ENCODE results near the gene ITGA1.

Gene ITGA1

DNA sequence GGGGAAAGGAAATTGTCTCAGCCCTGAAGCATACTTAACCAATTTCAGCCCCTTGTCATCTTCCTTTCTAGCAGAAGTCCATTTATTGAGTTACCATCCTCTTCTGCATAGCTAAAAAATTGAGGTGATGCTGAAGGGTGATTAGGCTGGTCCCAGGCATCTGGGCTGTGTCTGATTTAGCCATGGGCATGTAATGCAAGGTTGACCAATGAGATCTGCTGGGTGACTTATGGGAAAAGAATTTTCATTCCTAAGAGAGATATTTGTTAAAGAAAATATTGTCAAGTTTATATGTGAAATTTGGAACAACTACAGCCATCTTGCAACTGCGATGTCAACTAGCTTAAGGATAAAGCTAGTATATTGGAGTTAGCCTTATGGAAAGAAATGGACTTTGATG lies 206.6 kb downstream of the ITGA1 start:
- DNase-seq (ENCODE audit: low read depth, low spot score): no peak

DNA sequence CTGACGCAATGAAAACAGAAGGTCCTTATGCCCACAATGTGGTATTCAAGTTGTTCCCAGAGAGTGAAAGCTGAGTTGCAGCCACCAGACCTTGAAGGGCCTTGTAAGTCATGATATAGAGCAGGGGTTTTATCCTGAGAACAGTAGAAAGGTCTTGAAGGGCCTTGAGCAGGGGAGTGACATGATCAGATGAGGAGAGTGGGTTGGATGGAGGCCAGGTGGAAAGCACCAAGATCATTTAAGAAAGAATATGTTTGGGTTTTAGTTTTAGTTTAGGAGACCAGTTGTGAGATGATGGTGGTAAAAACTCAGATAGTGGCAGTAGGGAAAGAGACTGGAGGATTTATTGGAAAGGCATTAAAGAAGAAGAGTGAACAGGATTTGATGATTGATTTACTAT lies 207.4 kb downstream of the ITGA1 start:
- DNase-seq (ENCODE audit: low read depth, low spot score): no peak

DNA sequence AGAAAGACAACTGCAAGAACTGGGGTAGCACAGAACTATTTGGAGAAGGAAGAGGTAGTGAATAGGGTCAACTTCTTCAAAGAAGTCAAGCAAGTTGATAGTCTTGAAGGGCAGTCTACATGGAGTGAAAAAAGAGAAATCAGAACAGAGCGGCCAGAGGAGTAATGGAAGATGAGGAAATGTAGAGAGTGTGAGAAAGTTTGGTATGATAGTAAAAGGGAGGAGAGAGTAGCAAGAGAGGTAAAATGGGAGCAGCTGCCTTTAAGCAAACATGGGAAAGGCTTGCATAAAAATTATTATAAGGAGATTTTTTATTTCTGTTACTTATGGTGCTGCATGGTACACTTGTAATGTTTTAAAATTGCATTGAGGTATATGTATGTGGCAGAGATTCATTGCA lies 208.2 kb downstream of the ITGA1 start:
- no peak for DNase-seq (ENCODE audit: low read depth, low spot score)

DNA sequence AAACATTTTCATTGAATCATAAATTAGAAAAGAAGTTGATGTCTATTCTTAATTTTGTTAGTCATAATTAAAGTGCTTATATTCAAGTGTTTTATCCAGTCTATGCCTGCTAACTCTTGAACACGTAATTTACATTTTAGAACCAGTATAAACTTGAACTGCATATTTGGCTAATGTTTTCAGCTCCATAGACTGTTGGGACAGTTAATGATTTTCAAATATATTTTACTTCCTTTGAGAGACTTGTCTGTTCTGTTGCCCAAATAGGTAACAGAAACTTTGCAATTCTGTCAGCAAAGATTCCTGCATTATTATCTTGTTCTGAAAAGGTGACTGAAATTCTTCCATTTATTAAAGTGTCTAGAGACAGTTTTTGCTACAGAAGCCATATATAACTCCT lies 209.3 kb downstream of the ITGA1 start:
- DNase-seq (ENCODE audit: low read depth, low spot score): no peak

DNA sequence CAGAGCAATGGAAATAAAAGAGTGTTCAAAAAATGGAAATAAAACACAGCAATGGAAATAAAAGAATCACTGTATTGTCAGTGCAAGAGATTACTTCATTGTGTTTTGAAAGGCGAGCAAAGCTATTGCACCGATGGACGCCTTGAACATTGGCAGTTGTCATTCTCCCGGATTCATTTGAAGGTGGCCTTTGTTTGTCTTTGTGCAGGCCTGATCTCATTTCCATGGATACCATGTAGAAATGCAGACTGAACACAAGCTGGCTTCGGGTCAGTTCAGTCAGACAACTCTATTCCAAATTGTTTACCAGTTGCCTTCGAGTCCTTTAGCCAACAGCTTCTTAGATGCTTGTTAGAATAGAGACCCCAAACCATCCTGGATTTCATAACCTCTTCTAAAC lies 209.7 kb downstream of the ITGA1 start:
- DNase-seq (ENCODE audit: low read depth, low spot score): peak; percentile 45

DNA sequence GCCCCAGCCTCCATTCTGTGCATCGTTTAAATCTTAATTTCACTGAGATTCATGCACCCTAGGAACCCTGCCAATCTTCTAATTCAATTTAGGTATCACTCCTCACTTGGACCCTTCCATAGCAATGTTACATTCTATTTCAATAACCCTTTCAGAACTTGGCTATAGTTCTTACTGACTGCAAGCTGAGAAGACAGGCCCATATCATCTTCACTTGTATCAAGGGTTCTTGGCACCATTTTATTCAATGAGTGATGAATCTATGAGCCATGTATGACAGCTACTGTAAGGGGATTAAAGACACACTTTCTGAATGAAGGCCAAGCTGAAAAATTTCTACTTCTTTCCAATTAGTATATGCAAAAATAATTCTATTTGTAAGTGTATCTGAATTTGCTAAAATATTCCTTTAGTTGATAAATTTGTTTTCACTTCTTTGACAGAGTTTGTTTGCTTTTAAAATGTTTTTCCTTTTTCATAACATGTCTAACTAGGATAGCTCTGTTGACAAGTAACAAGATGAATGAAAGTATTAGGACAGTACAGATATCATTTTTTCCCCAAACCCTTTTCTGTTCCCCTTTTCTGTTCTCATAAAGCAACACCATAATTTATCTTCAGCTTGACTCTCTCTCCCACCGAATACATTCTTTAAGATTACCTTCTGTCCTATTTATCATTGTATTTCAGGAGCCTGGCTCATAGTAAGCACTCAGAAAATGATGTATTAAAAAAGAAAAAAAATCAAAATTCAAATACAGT lies 211.0 kb downstream of the ITGA1 start:
- DNase-seq (ENCODE audit: low read depth, low spot score): no peak

DNA sequence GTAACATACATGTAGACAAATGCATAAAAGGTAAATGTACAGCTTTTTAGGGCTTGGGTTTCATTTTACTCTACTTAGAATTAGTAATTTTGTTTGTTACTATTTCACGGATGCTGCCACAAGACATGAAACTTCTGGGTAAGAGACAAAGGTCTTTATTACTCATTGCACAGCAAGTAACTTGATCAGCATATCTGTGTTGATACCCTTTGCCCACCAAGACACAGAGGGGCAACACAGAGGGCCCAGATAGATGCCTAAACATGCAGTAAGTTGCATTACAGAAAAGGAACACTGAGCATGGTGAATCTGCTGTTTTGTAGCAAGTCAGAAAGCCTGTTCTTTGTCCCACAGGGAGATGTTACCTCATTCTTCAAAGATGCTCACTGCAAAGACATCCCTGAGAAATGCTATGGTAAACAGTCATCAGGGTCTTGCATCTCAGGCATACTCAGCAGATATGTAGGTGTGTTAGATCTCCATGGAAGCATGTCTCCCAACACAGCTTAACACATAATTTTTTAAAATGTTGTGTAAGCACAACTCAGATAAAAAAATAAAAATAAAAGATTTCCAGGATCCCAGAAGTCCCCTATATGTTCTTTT lies 211.7 kb downstream of the ITGA1 start:
- no peak for DNase-seq (ENCODE audit: low read depth, low spot score)

DNA sequence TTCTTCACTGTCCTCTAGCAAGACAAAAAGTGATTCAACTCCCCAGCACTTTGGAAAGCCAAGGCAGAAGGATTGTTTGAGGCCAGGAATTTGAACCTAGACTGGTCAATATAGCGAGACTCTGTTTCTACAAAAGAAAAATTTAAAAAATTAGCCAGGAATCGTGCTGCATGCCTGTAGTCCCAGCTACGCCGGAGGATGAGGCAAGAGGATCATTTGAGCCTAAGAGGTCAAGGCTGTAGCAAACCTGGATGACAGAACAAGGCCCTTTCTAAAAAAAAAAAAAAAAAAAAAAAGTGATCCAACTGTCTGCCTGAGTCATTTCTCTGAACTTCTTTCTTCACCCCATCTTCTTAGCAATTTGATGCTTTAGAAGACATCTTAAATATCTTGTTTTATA lies 213.8 kb downstream of the ITGA1 start:
- DNase-seq (ENCODE audit: low read depth, low spot score): no peak

DNA sequence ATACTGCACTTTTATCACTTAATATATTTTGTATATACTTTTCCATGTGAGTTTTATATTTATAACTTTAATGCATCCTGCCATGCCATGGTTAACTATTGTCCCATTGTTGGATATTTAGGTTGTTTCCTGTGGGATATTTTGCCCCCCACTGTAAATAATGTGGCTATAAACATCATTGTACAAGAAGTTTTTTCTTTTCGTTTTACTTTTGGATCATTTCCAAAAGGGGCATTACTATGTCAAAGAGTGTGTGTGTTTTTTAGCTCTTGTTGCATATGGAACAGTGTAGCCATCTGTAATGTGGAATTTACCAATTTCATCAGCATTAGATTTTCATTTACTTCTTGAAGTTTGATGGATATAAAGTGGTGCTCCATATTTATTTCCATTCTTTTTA lies 214.8 kb downstream of the ITGA1 start:
- DNase-seq (ENCODE audit: low read depth, low spot score): no peak

DNA sequence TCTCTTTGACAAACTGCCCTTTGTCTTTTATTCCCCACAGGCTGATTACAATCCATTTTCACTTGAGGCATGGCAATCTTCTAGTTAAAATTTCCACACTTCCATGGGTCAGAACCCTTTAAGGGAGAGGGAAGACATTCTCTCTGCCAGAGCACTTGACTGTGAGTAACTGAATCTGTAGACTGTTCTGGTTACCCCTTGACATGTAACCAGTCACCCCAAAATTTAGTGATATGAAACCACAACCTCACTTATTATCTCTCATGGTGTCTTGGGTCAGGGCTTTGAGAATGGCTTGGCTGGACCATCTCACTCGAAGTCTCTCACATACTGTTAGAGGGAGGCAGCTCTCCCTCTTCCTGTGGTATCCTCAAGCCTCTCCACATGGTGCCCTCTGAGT lies 215.4 kb downstream of the ITGA1 start:
- DNase-seq (ENCODE audit: low read depth, low spot score): no peak

DNA sequence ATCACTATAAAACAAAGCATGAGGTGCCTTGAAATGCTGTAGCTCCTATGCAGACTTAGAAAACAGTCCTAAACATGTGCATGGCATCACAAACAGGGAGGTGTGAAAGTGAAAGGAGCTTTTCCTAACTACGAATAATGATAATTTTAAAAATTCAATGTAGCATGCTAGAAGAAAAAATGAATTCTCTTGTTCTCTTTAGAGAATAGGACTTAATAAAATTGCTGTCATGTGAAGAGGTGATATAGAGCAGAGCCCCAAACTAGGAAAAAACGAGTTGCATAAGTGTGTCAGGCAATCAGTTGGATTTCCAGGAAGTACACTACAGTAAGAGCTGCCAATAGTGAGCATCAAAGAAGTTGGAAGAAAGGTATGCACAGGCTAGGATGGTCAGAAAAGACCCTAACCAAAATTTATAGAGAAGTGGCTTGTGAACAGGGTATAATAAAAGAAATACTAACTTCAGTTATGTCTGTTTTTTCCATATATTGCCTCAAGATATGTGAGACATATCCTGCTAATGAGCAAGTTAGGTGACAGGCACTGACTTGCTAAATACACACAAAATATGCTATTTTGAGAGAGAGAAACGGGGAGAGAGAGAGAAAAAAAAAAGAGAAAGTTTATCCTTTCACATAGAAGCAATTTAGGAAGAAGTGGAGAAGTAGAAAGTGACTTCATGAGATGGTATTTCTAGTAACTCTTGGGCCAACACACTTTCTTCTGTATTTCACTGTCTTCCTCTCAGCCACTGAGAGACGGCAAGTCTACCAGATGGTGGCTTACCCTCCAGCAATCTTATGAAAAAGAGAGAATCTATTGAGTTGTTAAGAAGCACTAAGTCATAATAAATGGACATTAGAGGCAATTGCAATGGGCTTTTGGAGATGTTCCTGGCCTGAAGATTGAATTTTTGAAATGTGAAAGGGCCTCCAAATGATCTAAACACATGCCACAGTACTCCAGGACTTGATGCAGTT lies 219.5 kb downstream of the ITGA1 start:
- no peak for DNase-seq (ENCODE audit: low read depth, low spot score)

DNA sequence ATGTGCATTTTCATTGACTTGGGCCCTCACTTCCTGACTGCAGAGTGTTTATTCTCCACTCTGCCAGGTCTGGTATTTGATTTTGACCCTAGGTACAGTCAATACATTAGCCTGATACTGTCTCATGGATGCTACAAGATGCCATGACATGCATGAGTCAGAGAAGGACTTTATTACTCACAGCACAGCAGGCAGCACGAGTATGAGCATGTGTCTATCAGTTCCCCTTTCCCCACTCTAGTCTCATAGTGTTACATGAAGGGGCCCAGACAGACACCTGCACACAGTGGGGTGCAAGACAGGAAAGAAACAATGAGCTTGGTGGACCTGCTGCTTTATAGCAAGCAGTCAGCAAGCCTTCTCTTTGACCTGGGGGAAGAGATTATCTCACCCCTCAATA lies 221.0 kb downstream of the ITGA1 start:
- DNase-seq (ENCODE audit: low read depth, low spot score): no peak
